ENCODE results near the gene MTREX. TPM values are rescaled to one million over a fixed set of nuclear protein-coding genes. Genes with fewer than 3 reads are reported as not detected.

Gene MTREX
- polyA plus RNA-seq, 3 donors, result 10.2 to 14.4 (median 12.2) TPM

GRCh38 chr5:55331321-55331720, 23.5 kb downstream of the MTREX start:
- peaks cover 57 to 65% of the 10 kb centered on the region in 2 donors for H3K36me3 Mint-ChIP-seq
- Histone ChIP-seq H4K20me1 (ENCODE audit: insufficient read depth, low read length) (peaks cover 13% of the 10 kb centered on the region), H3K79me2 (ENCODE audit: insufficient read depth, low read length) (peaks cover 8% of the 10 kb centered on the region), H2AFZ (ENCODE audit: insufficient read depth, low read depth, low read length, poor library complexity, severe bottlenecking) (no peak overlapping the region), H3K4me1 (ENCODE audit: control insufficient read depth in 1 of 2, insufficient read depth in 2 of 2, low read length in 2 of 2) (no peaks in the 10 kb centered on the region), H3K4me2 (replicated peaks; ENCODE audit: extremely low read depth, low read length, poor library complexity, severe bottlenecking) (no peak overlapping the region), H3K27ac (ENCODE audit: low read depth in 1 of 2, low read length in 2 of 2) (no peak overlapping the region), H3K9me3 (replicated peaks in 1 of 2; ENCODE audit: control insufficient read depth in 1 of 2, insufficient read depth in 1 of 2, low read length in 2 of 2) (no peaks in the 10 kb centered on the region), H3K36me3 (replicated peaks in 1 of 2; ENCODE audit: control insufficient read depth in 1 of 2, insufficient read depth in 2 of 2, low read length in 2 of 2) (peaks cover 75 to 87% of the 10 kb centered on the region in 2 donors), H3K27me3 (ENCODE audit: control insufficient read depth in 2 of 2, insufficient read depth in 2 of 2, low read length in 2 of 2) (no peaks in the 10 kb centered on the region), H3K9ac (ENCODE audit: insufficient read depth, low read length, poor library complexity, severe bottlenecking) (no peak overlapping the region), H3K4me3 (replicated peaks in 1 of 3; ENCODE audit: low read depth in 2 of 3, low read length in 3 of 3) (no peak overlapping the region)
- no peak for TF ChIP-seq CTCF (IDR thresholded peaks at IDR 0.05)
- H3K27ac Mint-ChIP-seq, result no peak overlapping the region
- no peak for DNase-seq
- WGBS (ENCODE audit: insufficient coverage), result 93% methylated on average over 2 of the region's 3 CpGs
- intact Hi-C loops (cut with micrococcal nuclease), result no loop called here
- H3K4me3 Mint-ChIP-seq, result no peak overlapping the region
- no peaks in the 10 kb centered on the region for H3K4me1 Mint-ChIP-seq
- no peaks in the 10 kb centered on the region for H3K27me3 Mint-ChIP-seq (ENCODE audit: low read depth in 3 of 3)
- no peaks in the 10 kb centered on the region for H3K9me3 Mint-ChIP-seq

- H3K79me2 ChIP-seq (ENCODE audit: insufficient read depth, low read length), result peaks cover 16% of the 10 kb centered on the region
- Mint-ChIP-seq H3K27ac (peak overlapping the region in 1 of 7 donors; percentile 46), H3K27me3 (ENCODE audit: low read depth in 3 of 3) (no peaks in the 10 kb centered on the region), H3K9me3 (no peaks in the 10 kb centered on the region), H3K4me1 (no peaks in the 10 kb centered on the region), H3K4me3 (no peak overlapping the region), H3K36me3 (peaks cover 56 to 63% of the 10 kb centered on the region in 2 donors)
- no peak overlapping the region for H3K9ac ChIP-seq (ENCODE audit: insufficient read depth, low read length, poor library complexity, severe bottlenecking)
- peaks cover 16% of the 10 kb centered on the region for H4K20me1 ChIP-seq (ENCODE audit: insufficient read depth, low read length)
- no peak for TF ChIP-seq CTCF (IDR thresholded peaks at IDR 0.05)
- H3K9me3 ChIP-seq (replicated peaks in 1 of 2; ENCODE audit: control insufficient read depth in 1 of 2, insufficient read depth in 1 of 2, low read length in 2 of 2), result no peaks in the 10 kb centered on the region
- H3K36me3 ChIP-seq (replicated peaks in 1 of 2; ENCODE audit: control insufficient read depth in 1 of 2, insufficient read depth in 2 of 2, low read length in 2 of 2), result peaks cover 69 to 79% of the 10 kb centered on the region in 2 donors
- no peak overlapping the region for H3K27ac ChIP-seq (ENCODE audit: low read depth in 1 of 2, low read length in 2 of 2)
- no peak for DNase-seq
- no peaks in the 10 kb centered on the region for H3K4me1 ChIP-seq (ENCODE audit: control insufficient read depth in 1 of 2, insufficient read depth in 2 of 2, low read length in 2 of 2)
- intact Hi-C loops (cut with micrococcal nuclease), result no loop called here
- WGBS (ENCODE audit: insufficient coverage), result no CpG with 5 or more reads among the region's 1 CpG
- no peak overlapping the region for H2AFZ ChIP-seq (ENCODE audit: insufficient read depth, low read depth, low read length, poor library complexity, severe bottlenecking)
- no peaks in the 10 kb centered on the region for H3K27me3 ChIP-seq (ENCODE audit: control insufficient read depth in 2 of 2, insufficient read depth in 2 of 2, low read length in 2 of 2)
- no peak overlapping the region for H3K4me2 ChIP-seq (replicated peaks; ENCODE audit: extremely low read depth, low read length, poor library complexity, severe bottlenecking)
- no peak overlapping the region for H3K4me3 ChIP-seq (replicated peaks in 1 of 3; ENCODE audit: low read depth in 2 of 3, low read length in 3 of 3)
Measured at GRCh38 chr5:55333017-55333416, 25.2 kb downstream of the MTREX start.
